ENCODE results near the gene ANGPTL2. TPM values are rescaled to one million over a fixed set of nuclear protein-coding genes. Genes with fewer than 3 reads are reported as not detected.
"Not testable (repeated sequence)": the region's sequence is repeated elsewhere in the genome, so short reads cannot be mapped to it uniquely, and the experiment has no call there.

The ANGPTL2 gene, protein sequence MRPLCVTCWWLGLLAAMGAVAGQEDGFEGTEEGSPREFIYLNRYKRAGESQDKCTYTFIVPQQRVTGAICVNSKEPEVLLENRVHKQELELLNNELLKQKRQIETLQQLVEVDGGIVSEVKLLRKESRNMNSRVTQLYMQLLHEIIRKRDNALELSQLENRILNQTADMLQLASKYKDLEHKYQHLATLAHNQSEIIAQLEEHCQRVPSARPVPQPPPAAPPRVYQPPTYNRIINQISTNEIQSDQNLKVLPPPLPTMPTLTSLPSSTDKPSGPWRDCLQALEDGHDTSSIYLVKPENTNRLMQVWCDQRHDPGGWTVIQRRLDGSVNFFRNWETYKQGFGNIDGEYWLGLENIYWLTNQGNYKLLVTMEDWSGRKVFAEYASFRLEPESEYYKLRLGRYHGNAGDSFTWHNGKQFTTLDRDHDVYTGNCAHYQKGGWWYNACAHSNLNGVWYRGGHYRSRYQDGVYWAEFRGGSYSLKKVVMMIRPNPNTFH
- total RNA-seq: 17.6 and 18.0 TPM in 2 replicates
- 25.6 and 28.6 TPM in 2 replicates for polyA plus RNA-seq

DNA sequence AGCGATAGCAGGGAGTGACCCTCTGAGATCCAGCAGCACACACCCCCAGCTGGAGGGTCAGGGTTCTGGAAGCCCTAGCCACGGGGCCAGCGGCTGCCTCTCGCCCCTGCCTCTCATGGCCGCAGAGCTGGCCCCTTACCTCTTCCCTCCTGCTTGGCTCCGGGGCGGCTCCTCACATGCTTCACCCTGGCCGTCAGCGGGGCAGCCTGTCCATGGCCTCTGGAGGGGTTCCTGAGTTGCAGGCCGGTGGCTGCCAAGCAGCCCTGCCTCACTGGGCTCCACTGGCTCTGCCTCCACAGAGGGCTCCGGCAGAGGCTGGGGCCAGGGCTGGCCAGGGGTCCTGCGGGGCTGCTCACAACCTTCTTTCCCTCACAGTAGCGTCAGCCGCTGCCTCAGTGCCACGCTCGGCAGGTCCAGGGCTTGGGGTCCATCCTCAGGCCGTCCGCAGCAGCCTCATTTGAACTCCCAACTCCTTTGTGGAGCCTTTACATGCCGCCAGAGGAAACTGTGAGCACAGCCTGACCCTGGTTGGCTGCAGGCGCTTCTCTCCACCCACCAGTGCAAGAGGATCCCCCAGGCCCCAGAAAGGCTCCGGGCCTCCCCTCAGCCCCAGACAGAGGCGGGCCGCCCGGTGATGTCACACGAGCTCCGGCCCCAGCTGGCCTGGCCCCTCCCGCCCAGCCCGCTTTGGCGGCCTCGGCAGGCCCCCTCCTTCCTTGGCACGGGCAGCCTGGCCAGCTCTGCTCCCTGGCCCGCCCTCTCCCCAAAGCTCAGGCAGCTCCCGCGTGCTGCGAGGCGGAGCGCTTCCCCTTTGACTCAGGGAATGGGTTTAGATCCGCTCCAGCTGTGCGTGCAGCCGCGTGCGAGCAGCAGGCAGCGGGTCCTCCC is at the start of gene ANGPTL2:
TSS of gene ANGPTL2 (minus strand) at position 460 of the 888 bp plus-strand sequence. CDS start 13,904 bp downstream, outside the sequence.
- TF ChIP-seq, protein P1, sequence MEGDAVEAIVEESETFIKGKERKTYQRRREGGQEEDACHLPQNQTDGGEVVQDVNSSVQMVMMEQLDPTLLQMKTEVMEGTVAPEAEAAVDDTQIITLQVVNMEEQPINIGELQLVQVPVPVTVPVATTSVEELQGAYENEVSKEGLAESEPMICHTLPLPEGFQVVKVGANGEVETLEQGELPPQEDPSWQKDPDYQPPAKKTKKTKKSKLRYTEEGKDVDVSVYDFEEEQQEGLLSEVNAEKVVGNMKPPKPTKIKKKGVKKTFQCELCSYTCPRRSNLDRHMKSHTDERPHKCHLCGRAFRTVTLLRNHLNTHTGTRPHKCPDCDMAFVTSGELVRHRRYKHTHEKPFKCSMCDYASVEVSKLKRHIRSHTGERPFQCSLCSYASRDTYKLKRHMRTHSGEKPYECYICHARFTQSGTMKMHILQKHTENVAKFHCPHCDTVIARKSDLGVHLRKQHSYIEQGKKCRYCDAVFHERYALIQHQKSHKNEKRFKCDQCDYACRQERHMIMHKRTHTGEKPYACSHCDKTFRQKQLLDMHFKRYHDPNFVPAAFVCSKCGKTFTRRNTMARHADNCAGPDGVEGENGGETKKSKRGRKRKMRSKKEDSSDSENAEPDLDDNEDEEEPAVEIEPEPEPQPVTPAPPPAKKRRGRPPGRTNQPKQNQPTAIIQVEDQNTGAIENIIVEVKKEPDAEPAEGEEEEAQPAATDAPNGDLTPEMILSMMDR (IDR thresholded peaks at IDR 0.05; ENCODE audit: poor library complexity): no peak
- TF ChIP-seq EZH2phosphoT487 (IDR thresholded peaks at IDR 0.05; ENCODE audit: low read depth, severe bottlenecking, unreplicated experiment) (no peak), EZH2 (IDR thresholded peaks at IDR 0.05; ENCODE audit: borderline replicate concordance) (no peak)
- Histone ChIP-seq H3K79me2 (peaks cover 21% of the 10 kb centered on the region), H4K20me1 (ENCODE audit: insufficient read depth, poor library complexity, severe bottlenecking) (peaks cover 2% of the 10 kb centered on the region), H2AFZ (no peak within 1 kb of the TSS), H3K4me3 (peak within 1 kb of the TSS; percentile 53), H3K4me1 (ENCODE audit: insufficient read depth) (peaks cover 12% of the 10 kb centered on the region), H3K4me2 (peak within 1 kb of the TSS; percentile 80), H3K36me3 (replicated peaks; ENCODE audit: insufficient read depth, low read depth) (no peaks in the 10 kb centered on the region), H3K27me3 (no peaks in the 10 kb centered on the region), H3K9me2 (replicated peaks; ENCODE audit: insufficient read depth) (no peaks in the 10 kb centered on the region), H3K9me3 (ENCODE audit: low read depth) (no peaks in the 10 kb centered on the region), H3K27ac (peak within 1 kb of the TSS; percentile 93)
- WGBS (ENCODE audit: low lambda C conversion rate, missing lambda C conversion rate): 21% methylated on average over 28 of the region's 43 CpGs
- peak; percentile 93 for DNase-seq (ENCODE audit: low spot score)

DNA sequence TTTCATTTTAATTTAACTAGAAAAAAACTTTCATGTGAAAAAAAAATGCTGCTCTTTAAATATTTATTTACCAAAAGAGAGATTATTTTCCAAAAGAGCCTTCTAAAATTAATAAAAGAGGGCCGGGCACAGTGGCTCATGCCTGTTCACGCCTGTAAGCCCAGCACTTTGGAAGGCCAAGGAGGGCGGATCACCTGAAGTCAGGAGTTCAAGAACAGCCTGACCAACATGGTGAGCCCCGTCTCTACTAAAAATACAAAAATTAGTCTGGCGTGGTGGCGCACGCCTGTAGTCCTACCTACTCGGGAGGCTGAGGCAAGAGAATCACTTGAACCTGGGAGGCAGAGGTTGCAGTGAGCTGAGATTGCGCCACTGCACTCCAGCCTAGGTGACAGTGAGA is 48.9 kb upstream of the ANGPTL2 start:
- H3K36me3 ChIP-seq (replicated peaks; ENCODE audit: insufficient read depth, low read depth); H3K27me3 ChIP-seq; H3K4me1 ChIP-seq (ENCODE audit: insufficient read depth); H3K4me2 ChIP-seq; H3K79me2 ChIP-seq; DNase-seq (ENCODE audit: low spot score); H3K9me3 ChIP-seq (ENCODE audit: low read depth); H3K27ac ChIP-seq; H2AFZ ChIP-seq; H3K4me3 ChIP-seq; H4K20me1 ChIP-seq (ENCODE audit: insufficient read depth, poor library complexity, severe bottlenecking); H3K9me2 ChIP-seq (replicated peaks; ENCODE audit: insufficient read depth): not testable (repeated sequence)
- 97% methylated on average over 9 of the region's 9 CpGs for WGBS (ENCODE audit: low lambda C conversion rate, missing lambda C conversion rate)

DNA sequence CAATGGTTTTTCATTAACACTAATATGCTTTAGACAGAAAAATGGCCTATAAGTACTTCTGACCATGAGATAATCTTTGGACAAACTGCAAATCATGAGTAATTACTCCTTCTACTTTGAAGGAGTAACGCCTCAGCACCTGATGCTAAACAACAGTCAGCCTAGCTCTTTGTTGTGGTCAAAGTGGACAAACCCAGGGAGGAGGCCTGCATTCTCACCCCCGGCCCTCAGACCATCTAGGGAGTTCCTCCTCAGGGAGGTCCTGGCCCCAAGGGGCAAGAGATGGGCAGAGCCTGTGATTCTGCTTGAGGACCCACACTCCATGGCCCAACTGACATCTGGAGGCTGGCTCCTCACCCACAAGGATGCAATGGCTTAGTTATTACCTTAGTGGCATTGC is 48.2 kb upstream of the ANGPTL2 start:
- Histone ChIP-seq H3K36me3 (replicated peaks; ENCODE audit: insufficient read depth, low read depth) (no peaks in the 10 kb centered on the region), H3K79me2 (no peaks in the 10 kb centered on the region), H3K27ac (no peak overlapping the region), H4K20me1 (ENCODE audit: insufficient read depth, poor library complexity, severe bottlenecking) (no peaks in the 10 kb centered on the region), H3K9me3 (ENCODE audit: low read depth) (no peaks in the 10 kb centered on the region), H3K27me3 (no peaks in the 10 kb centered on the region), H2AFZ (no peak overlapping the region), H3K4me2 (no peak overlapping the region), H3K4me3 (no peak overlapping the region), H3K4me1 (ENCODE audit: insufficient read depth) (no peaks in the 10 kb centered on the region), H3K9me2 (replicated peaks; ENCODE audit: insufficient read depth) (no peaks in the 10 kb centered on the region)
- DNase-seq (ENCODE audit: low spot score): no peak
- WGBS (ENCODE audit: low lambda C conversion rate, missing lambda C conversion rate): 88% methylated on average over 2 of the region's 2 CpGs
- TF ChIP-seq EZH2 (IDR thresholded peaks at IDR 0.05; ENCODE audit: borderline replicate concordance) (no peak), EZH2phosphoT487 (IDR thresholded peaks at IDR 0.05; ENCODE audit: low read depth, severe bottlenecking, unreplicated experiment) (no peak)
- TF ChIP-seq, protein P1 (IDR thresholded peaks at IDR 0.05; ENCODE audit: poor library complexity): no peak
